NCI-H1092 treated with DMSO at 0.1 percent for 48 hours (cell line): ENCODE measurements around the gene POLR2F.
"Not testable (repeated sequence)": the region's sequence is repeated elsewhere in the genome, so short reads cannot be mapped to it uniquely, and the experiment has no call there.

Experiments used
- DNase-seq: peaks from one replicate; lab custom pipeline; 2025; lab: John Stamatoyannopoulos, UW

Gene POLR2F

DNA sequence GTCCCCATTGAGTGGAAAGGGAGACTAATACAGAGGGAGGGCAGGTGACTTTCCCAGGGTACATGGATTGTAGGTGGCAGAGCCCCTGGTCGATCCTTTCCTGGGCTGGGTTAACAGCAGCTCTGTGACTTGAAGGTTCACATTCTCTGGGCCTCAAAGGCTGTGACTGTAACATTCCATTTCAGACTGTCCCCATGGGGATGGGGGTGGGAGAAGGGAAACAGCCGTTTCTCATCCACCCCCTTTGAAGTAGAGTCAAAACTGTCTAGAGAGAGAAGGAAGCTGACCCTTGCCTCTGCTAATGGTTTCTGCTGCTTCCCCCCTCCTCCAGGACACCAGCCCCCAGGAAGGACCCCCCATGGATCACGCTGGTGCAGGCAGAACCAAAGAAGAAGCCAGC is 28.2 kb upstream of the POLR2F start:
- DNase-seq = no peak

DNA sequence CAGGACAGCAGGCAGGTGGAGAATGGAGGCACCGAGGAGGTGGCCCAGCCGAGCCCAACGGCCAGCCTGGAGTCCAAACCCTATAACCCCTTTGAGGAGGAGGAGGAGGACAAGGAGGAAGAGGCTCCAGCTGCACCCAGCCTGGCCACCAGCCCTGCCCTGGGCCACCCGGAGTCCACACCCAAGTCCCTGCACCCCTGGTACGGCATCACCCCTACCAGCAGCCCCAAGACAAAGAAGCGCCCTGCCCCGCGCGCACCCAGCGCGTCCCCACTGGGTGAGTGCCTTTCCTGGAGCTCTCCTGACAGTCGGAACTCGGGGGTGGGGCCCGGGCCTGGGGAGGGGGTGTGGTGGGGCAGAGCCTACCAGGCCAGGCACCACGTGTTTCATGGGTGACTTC is 27.7 kb upstream of the POLR2F start:
- no peak for DNase-seq

DNA sequence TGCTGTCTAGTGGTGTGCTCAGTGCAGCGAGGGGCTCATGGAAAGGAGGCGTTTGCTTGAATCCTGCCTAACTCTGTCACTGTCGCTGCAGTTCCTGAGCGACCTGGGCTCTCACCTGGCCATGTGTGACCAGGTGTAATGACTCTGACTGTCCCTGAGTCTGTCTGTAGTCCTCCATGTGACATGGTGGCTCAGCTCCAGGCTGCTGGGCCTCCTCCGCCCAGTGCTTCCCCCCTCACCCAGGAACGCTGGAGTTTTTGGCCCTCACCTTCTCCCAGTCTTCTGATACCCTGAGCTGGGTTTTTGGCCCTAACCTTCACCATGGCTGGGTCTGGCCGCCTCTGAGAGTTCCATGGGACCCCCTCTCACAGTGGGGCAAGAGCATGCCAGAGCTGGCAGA is 27.1 kb upstream of the POLR2F start:
- DNase-seq = no peak

DNA sequence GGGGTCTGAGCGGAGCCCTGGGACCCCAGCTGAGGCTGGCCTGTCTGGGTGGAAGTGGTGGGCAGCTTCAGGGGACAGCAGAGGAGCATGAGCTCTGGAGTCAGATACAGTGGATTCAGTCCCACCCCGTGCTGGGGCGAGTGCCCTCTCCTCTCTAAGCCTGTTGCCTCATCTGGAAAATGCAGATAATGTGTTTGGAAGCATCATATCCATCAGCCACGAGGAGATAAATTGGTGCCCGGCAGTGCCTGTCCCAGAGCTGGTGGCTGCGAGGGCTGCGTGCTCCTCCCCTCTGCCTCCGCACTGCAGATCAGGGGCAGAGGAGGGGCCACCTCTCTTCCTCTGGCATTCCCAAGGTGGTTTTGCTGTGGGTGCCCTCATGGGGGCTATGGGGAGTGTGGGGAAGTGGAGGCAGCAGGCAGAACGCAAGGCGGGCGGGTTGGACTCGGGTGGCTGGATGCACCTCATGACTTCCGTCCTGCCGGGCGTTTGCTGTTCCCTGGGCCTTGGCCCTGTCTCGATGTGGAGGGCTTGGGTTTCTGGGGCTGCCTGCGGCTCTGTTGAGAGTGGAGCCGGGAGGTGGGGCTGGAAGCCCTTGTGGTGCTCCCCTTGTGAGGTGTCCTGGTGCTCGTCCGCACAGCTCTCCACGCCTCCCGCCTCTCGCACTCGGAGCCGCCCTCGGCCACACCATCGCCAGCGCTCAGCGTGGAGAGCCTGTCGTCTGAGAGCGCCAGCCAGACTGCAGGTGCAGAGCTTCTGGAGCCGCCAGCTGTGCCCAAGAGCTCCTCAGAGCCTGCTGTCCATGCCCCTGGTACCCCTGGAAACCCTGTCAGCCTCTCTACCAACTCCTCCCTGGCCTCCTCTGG is 26.5 kb upstream of the POLR2F start:
- DNase-seq = no peak

DNA sequence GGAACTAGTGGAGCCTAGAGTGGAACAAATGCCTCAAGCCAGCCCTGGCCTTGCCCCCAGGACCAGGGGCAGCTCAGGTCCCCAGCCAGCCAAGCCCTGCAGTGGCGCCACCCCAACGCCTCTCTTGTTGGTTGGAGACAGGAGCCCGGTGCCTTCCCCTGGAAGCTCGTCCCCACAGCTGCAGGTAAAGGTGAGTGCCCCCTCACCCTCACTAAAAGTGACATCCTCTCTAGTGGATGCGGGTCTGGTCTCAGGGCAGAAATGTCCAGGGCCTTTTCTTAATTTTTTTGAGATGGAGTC is 25.9 kb upstream of the POLR2F start:
- no peak for DNase-seq

DNA sequence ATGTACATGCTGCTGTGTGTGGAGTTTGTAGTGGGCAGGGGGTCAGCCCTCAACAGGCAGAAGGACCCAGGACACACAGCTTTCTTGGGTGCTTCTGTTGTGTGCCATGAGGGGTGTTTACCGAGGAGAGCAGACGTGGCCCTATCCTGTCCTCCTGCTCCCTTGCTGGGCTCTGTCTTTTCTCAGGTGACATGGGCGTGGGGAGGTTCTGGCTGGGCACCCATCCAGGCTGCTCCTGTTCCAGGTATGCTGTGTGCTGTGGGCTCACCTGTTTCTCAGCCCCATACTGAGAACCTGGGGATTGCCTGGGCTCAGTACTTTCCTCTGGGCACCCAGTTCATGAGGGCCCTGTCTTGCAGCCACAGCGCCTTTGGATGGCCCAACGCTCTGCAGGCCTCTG is 24.1 kb upstream of the POLR2F start:
- DNase-seq = no peak

DNA sequence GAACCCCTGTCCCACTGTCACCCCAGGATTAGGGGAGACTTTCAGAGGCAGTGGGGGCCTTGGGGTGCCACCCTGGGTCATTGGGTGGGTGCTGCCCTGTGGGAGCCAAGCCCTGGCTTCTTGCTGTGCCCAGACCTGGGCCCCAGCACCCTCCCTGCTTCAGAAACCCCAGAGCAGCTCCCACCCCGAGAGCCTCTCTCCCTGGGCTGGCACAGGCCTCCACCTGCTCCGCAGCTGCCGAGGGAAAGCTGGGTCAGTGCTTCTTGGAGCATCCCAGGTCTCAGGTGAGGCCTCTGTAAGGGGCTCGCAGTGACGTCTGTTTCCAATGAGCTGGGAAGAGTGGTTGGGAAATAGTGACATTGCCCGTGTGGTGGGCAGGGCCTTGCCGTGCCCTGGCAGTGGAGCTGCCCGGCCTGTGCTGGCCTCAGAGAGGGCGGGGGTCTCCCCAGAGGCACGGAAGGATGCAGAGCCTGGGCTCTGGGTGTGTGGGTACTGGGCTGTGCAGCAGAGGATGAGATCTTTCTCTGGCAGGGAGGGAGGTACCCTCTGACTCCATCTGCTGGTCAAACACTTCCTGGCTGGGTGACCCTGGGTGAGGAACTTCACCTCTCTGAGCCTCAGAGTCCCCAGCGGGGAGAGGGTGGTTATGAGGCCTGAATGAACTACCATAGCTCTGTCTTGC is 23.1 kb upstream of the POLR2F start:
- no peak for DNase-seq

DNA sequence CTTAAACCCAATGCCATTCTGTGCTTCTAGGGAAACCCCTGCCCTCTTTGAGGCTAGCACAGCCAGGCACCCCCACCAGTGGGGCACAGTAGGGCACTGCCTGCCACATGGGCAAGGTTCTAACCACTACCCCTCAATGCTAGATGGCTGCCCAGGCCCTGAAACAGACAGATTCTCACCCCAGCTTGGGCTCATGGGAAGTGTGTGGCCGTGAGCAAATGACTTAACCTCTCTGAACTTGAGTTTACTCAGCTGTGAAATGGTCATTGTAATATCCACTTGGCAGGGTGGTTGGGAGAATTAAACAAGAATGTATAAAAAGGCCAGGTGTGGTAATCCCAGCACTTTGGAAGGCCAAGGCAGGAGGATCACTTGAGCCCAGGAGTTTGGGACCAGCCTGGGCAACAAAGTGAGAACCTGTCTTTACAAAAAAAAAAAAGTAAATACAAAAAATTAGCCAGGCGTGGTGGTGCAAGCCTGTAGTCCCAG is 22.5 kb upstream of the POLR2F start:
- no peak for DNase-seq

DNA sequence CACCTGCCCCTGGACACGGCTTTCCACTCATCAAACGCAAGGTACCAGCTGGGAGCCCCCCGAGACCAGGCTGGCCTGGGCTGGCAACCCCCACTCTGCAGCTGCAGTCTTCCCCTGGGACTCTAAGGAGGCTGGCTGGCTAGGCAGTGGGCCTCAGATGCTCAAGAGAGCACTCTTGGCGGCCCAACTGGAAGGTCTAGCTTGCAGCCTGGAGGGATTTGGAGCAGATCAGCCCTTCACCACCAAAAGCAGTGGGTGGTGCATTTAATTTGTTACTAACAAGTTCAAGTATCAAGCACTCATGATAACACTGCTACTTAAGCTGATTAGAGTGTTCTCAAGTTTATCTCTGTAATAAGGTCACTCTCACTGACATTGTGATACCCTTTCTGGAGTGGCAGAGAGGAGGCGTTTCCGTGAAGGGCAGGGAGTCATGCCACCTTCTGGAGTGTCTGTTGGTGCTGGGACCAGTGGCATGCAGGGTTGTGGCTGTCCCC is 21.6 kb upstream of the POLR2F start:
- no peak for DNase-seq

DNA sequence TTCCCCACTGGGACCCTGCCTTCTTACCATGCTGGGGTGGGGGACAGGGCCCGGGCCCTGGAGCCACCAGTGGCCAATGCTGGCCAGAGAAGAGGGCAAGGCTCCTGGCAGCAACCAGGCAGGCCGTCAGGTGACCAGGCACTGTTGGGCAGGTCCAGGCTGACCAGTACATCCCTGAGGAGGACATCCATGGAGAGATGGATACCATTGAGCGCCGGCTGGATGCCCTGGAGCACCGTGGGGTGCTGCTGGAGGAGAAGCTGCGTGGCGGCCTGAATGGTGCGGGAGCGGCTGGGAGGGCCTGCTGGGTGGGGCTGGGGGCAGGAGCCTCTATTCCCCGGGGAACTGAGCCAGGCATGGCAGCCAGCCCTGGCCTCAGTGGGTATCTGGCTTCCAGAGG is 21.1 kb upstream of the POLR2F start:
- no peak for DNase-seq

DNA sequence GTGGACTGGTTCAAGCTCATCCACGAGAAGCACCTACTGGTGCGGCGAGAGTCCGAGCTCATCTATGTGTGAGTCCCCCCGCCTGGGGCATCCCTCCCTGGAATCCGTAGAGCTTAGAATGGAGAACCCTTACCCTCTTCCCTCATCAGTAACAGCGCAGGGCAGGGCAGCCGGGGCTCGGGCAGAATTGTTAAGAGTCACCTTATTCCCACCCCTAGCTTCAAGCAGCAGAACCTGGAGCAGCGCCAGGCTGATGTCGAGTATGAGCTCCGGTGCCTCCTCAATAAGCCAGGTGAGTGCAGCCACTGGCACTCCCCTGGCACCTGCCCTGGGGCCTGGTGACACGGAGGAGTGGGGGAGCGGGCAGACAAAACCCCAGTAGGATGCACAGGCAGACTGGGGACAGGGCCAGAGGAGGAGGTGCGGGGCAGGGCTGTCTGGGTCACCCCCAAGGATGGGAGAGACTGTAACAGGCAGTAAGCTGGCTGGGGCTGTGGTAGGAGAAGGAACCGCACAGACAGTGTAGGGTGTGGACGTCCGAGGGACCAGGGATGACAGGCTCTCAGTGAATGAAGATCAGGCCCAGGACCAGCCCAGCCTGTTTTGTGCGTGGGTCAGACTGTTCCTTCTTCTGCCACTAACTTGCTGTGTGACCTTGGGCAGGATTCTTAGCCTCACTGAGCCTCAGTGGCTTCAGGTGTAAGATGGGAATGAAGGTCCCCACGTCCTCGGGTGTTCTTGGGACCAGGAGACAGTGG is 20.5 kb upstream of the POLR2F start:
- no peak for DNase-seq

DNA sequence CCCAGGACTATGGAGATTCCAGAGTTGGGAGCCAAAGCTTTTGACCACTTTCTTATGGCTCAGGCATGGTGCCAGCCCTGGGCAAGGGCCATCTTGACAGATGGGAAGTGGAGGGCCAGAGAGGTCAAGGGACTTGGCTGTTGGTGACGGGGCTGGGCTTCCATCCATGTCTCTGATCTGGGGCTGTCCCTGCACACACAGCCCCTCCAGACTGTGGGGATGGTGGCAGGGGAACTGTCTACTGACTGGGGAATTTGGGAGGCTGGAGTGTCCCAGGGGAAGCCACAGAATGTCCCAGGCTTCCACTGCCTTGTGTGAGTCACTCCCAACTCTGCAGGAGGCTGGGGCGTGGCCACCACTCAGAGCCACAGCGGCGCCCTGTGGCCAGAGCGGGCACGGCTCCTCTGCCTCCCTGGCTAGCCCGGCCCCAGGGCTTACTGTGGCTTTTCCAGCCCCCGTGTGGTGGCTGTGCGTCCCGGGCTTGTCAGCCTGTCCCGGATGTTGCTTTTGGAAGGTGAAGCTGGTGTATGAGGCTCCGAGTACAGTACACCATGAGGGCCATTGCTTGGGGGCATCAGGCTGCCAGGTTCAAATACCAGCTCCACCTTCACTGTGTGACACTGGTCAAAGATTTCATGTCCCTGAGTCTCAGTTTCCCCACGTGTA is 19.7 kb upstream of the POLR2F start:
- peak; percentile 7 for DNase-seq

DNA sequence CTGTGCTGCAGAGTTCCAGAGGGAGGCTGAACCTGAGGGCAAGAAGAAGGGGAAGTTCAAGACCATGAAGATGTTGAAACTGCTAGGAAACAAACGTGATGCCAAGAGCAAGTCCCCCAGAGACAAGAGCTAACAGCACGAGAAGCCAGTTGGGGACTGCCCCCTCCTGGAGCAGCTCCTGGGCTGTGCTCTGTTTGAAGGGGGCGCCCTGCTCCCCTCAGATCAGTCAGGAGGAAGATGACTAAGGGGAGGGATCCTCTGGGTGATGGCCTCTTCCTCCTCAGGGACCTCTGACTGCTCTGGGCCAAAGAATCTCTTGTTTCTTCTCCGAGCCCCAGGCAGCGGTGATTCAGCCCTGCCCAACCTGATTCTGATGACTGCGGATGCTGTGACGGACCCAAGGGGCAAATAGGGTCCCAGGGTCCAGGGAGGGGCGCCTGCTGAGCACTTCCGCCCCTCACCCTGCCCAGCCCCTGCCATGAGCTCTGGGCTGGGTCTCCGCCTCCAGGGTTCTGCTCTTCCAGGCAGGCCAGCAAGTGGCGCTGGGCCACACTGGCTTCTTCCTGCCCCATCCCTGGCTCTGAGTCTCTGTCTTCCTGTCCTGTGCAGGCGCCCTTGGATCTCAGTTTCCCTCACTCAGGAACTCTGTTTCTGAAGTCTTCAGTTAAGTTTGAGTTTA is 12.7 kb upstream of the POLR2F start:
- no peak for DNase-seq

DNA sequence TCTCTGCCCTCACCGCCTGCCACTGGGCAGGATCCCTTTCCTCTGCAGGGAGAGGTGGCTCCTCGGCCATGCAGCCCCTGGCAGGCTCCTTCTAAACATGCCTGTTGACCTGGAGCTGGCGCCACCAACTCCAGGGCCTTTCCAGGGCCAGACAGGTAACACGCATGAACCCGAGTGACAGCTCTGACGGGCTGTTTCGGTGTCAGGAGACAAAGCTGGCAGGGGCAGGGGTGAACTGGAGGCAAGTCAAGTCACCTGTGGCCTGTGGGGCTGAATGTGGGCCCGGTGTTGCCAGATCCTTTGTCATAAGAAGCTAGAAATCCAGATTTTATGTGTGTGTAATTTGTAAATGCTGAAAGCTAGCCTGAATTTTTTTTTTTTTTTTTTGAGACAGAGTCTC is 11.4 kb upstream of the POLR2F start:
- DNase-seq = no peak

DNA sequence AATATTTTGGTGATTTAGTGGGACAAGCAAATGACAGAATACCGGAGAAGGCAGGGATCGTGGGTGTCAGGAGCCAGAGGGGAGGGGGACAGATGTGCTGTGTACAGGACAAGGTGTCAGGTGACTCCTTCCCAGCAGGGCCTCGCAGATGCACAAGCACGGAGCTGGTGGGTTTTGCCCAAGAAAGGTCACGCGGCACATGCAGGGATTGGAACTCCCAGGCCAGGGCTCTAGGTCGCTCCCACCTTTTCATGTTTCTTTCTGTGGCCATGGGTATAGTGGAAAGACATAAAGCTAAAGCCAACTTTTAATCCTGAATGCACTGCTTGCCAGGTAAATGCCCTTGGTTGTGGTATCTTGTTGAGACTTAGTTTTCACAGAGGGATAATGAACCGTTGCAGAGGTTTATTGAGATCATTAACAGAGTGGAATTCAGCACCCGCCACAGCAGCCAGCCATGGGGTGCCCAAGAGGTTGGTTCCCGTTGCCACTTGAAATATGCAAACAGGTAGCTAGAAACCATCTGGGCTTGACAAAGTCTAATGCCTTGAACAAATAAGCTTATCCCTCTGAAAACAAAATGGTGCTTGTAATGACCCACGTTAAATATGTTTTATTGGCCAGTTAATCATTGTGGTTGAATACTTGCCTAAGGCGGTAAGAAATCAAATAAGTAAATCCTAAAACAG is 10.2 kb upstream of the POLR2F start:
- no peak for DNase-seq

DNA sequence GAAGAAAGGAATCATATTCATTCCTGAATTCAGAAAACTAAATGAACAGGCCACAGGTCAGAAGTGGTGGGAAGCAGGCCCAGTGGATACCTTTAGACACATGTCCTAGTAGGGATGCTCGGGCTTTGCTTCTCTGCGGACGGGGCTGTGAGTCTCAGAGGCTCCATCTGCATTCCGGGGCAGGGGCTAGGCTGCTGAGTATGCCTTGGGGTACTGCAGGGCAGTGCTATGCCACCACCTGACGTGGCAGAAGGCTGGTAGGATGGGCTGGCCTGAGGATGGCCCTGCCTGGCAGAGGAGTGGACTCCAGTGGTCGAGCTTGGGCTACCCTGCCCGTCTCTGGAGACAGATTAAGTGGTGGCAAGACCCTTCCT is 9.7 kb upstream of the POLR2F start:
- no peak for DNase-seq

DNA sequence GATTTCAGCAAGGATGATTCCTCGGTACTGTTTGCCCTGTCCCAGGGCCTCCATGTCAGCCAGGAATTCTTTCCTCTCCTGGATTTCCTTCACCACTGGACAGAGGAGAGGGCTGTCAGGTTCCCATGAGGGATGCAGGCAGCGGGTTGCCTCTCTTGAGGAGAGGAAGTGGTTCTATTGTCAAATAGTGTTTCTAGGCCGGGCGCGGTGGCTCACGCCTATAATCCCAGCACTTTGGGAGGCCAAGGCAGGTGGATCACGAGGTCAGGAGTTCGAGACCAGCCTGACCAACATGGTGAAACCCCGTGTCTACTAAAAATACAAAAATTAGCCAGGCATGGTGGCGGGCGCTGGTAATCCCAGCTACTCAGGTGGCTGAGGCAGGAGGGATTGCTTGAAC is 9.1 kb upstream of the POLR2F start:
- not testable (repeated sequence) for DNase-seq

DNA sequence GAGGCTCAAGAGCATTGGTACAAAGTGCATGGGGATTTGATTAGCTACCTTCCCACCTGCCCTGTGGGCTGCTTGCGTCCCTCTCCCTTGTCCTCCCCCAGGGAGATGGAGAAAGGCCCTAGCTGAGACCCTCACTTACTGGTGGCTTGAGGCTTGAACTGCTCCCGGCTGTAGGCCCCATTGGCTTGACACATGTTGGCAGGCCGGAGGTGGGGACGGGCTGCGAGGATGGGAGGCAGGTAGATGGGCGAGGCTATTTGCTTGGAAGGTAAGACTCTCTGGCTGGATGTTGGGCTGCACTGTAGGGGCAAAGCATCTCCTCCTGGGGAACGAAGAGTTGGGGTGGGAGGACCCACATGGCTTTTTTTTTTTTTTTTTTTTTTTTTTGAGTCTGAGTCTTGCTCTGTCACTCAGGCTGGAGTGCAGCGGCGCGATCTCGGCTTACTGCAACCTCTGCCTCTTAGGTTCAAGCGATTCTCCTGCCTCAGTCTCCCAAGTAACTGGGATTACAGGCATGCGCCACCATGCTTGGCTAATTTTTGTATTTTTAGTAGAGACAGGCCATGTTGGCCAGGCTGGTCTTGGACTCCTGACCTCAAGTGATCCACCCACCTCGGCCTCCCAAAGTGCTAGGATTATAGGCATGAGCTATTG is 6.2 kb upstream of the POLR2F start:
- DNase-seq = not testable (repeated sequence)

DNA sequence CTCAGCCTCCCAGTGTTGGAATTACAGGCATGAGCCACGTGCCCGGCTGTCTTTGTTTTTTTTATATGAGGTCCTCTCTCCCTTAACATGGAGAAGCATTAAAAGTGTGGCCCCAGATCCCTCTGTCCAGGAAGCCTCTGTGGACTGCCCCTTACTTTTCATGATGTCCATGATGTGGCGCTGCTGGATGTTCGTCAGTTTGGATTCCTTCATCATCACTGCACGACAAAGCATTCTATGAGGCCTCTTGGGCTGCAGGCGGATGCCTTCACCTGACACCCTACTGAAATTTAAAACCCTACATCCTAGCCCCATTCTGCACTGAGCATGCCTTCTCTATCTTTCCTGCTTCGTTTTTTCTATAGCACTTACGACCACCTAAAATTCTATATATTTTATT is 2.2 kb upstream of the POLR2F start:
- no peak for DNase-seq

DNA sequence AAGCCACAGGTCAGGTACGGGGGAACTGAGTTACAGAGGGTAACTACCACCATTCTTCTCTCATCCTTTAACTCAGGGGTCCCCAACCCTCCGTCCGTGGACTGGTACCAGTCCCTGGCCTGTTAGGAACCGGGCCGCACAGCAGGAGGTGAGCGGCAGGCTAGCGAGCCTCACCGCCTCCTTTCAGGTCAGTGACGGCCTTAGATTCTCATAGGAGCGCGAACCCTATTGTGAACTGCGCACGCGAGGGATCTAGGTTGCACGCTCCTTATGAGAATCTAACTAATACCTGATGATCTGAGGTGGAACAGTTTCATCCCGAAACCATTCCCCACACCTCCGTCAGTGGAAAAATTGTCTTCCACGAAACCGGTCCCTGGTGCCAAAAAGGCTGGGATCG is 870 bp upstream of the POLR2F start:
- not testable (repeated sequence) for DNase-seq

DNA sequence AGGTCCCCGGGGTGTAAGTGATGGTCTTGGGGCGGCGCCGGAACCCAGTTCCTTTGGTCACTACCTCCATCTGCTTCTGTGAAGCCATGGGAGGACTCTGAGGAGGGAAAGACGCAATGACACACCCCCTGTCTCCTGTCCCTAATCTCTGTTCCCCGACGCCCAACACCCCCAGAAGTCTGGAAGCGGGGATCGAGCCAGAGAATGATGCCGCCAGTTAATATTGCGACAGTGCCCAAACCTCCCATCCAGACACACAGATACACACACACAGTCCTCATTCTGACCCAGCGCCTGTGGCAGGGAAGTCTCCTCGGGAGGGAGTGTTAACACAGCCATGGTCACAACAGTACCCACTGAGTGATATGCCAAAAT is 450 bp upstream of the POLR2F start:
- DNase-seq = no peak
